HL-60 (cell line): ENCODE data around the gene KIFC3.
A peak's percentile ranks its signal among the peaks of the same experiment; 100 is the strongest.
"Not testable (repeated sequence)": the region's sequence is repeated elsewhere in the genome, so short reads cannot be mapped to it uniquely, and the experiment has no call there.

Experiments
- DNase-seq, 2 experiments: peaks; one replicate each; pipeline ENCODE4 v3.0.0-alpha.2; 2010 to 2020; ENCODE audit warnings: low read depth in 1 of 2, low spot score in 1 of 2
- H3K27ac ChIP-seq: fragments of 250-450 bp; sonication (Bioruptor Pico); replicated peaks from 2 replicates; pipeline ENCODE4 v1.5.1; 2020; ENCODE audit warnings: mild to moderate bottlenecking, moderate library complexity
- H3K27me3 ChIP-seq: fragments of 250-450 bp; sonication (Bioruptor Pico); 2 replicates; pipeline ENCODE4 v1.5.1; 2021; ENCODE audit warnings: mild to moderate bottlenecking, moderate library complexity; ENCODE audit not compliant: insufficient read depth, poor library complexity, severe bottlenecking
- H3K4me3 ChIP-seq: replicated peaks from 2 replicates; pipeline ENCODE4 v1.5.1; 2011; ENCODE audit warnings: mild to moderate bottlenecking, control low read depth, low read length; ENCODE audit not compliant: insufficient read depth
- CTCF ChIP-seq: IDR thresholded peaks from one replicate; pipeline ENCODE4 v1.5.1; 2011; ENCODE audit warnings: low read length, control low read depth, inconsistent platforms; ENCODE audit not compliant: insufficient read depth
- GABPA ChIP-seq: IDR thresholded peaks from 2 replicates; pipeline ENCODE4 v1.6.1; 2012; ENCODE audit warnings: low read depth
- POLR2AphosphoS5 ChIP-seq: IDR thresholded peaks from 2 replicates; pipeline ENCODE4 v1.6.1; 2012; ENCODE audit warnings: low read depth
- REST ChIP-seq: IDR thresholded peaks from 2 replicates; pipeline ENCODE4 v1.6.1; 2012; ENCODE audit warnings: low read depth; ENCODE audit not compliant: insufficient replicate concordance
- SPI1 ChIP-seq: IDR thresholded peaks from 2 replicates; pipeline ENCODE4 v1.6.1; 2012; ENCODE audit warnings: low read depth, mild to moderate bottlenecking, borderline replicate concordance

Gene KIFC3

GRCh38 chr16:57815987-57816745, 13.9 kb upstream of the KIFC3 start:
- TF ChIP-seq REST (no peak), SPI1 (peak; percentile 11; the same call in 1 of the 2 replicates), POLR2AphosphoS5 (peak; percentile 44; the same call in 1 of the 2 replicates), CTCF (no peak), GABPA (no peak)
- H3K27me3 ChIP-seq: no peaks in the 10 kb centered on the region
- peak; percentile 56 to 66 for DNase-seq
- H3K27ac ChIP-seq: no peak overlapping the region
- H3K4me3 ChIP-seq: no peak overlapping the region

- TF ChIP-seq POLR2AphosphoS5 (no peak), GABPA (no peak), CTCF (no peak), REST (no peak), SPI1 (no peak)
- no peak overlapping the region for H3K4me3 ChIP-seq
- DNase-seq: no peak
- no peak overlapping the region for H3K27ac ChIP-seq
- H3K27me3 ChIP-seq: no peaks in the 10 kb centered on the region
Measured at GRCh38 chr16:57814896-57815295, 12.6 kb upstream of the KIFC3 start.

GRCh38 chr16:57813466-57813865, 11.2 kb upstream of the KIFC3 start:
- DNase-seq: no peak
- TF ChIP-seq REST: no peak
- no peak for TF ChIP-seq GABPA
- no peak for TF ChIP-seq POLR2AphosphoS5
- no peak for TF ChIP-seq CTCF
- TF ChIP-seq SPI1: no peak
- Histone ChIP-seq H3K27ac (no peak overlapping the region), H3K27me3 (no peaks in the 10 kb centered on the region), H3K4me3 (no peak overlapping the region)

GRCh38 chr16:57811340-57811739, 9.0 kb upstream of the KIFC3 start:
- H3K4me3 ChIP-seq, H3K27me3 ChIP-seq, H3K27ac ChIP-seq, DNase-seq: not testable (repeated sequence)
